Pancreas (tissue), 10 donors: ENCODE data around the gene RPL21. TPM values are rescaled to one million over a fixed set of nuclear protein-coding genes. Genes with fewer than 3 reads are reported as not detected.
A peak's percentile ranks its signal among the peaks of the same experiment; 100 is the strongest.

Source experiments
- ATAC-seq, 4 donors: fragments of 200-7000 bp; cut with Tn5 transposase; one replicate each; pipeline versions ENCODE4 v1.8.0 to v1.9.1; 2020; ENCODE audit warnings: mild to moderate bottlenecking in 4 of 4, moderate library complexity in 4 of 4
- DNase-seq, 6 donors: peaks; one replicate each; pipeline ENCODE4 v3.0.0-alpha.2; 2020
- FAIRE-seq: peaks from 2 replicates; lab custom pipeline; 2012; peaks lifted over from hg19 to GRCh38; lab: Jason Lieb, UNC
- H3K27ac ChIP-seq, 4 donors: fragments of 200-600 bp; sonication (generic); 1 replicate in 3 of 4; 2 replicates in 1 of 4; pipeline versions ENCODE4 v1.5.0 to v1.8.0; 2020
- H3K27me3 ChIP-seq, 4 donors: fragments of 200-600 bp; one replicate each; pipeline ENCODE4 v1.8.0; 2021
- H3K36me3 ChIP-seq, 3 donors: fragments of 200-600 bp; sonication (generic) in 1 of 3; one replicate each; pipeline versions ENCODE4 v1.5.0 to v1.8.0; 2020 to 2021
- H3K4me1 ChIP-seq, 3 donors: fragments of 200-600 bp; one replicate each; pipeline ENCODE4 v1.8.0; 2021
- H3K4me3 ChIP-seq, 4 donors: fragments of 200-600 bp; sonication (generic) in 2 of 4; one replicate each; pipeline versions ENCODE4 v1.5.0 to v1.8.0; 2020 to 2021
- H3K9me3 ChIP-seq, 4 donors: fragments of 200-600 bp; one replicate each; pipeline ENCODE4 v1.8.0; 2021
- WGBS, 2 donors: extraction: QIAGEN DNeasy Blood & Tissue Kit; methylation state at CpG; one replicate each; pipeline ENCODE4 v1.1.7; 2013; 5-methylcytosine and 5-hydroxymethylcytosine counted together
- intact Hi-C, 3 donors: fragments of 100-400 bp; cut with DNase I; formaldehyde crosslinking; loops; one replicate each; pipeline versions ENCODE4 v1.11.1 to v1.14.2; 2022
- polyA plus RNA-seq, 2 donors: library from polyadenylated mRNA; stranded (reverse); fragments of 200-250 nt; gene quantifications; one replicate each; pipeline ENCODE4 v1.2.3, GENCODE V29; 2013
- total RNA-seq, 6 donors: library from RNA; stranded (reverse); fragmentation: NEBNext Ultra II Directional in 4 of 6; extraction: Animal tissue kit (Norgen Biotek cat#: 25700) in 4 of 6; gene quantifications; one replicate each; pipeline versions ENCODE4 v1.2.1 to v1.2.4, GENCODE V29; 2021 to 2023
- TF ChIP-seq, protein P1 (sequence below), 4 donors: fragments of 200-600 bp; sonication (generic) in 3 of 4; IDR thresholded peaks; one replicate each; pipeline versions ENCODE4 v1.5.0 to v1.8.0; 2021; ENCODE audit warnings: antibody characterized with exemption in 4 of 4
- donor health status: healthy with polysubstance abuse.
- donor health status: DM: no; HTN: no; CAD: no; lungs with moderate emphysema.
- donor health status: DM: no; HTN: no; CAD: no.
- donor health status: control.
- donor health status: control.
- donor health status: Bipolar disorder and iron deficiency.
- donor health status: DM: yes; HTN: yes; CAD: no.
- donor health status: DM: no; HTN: no; CAD: no.
- donor health status: DM: no; HTN: no; CAD: no.
- donor health status: DM: yes; HTN: yes; CAD: no.

RPL21 gene
- total and polyA plus RNA-seq, 8 donors, result 376 to 844 (median 686) TPM

DNA sequence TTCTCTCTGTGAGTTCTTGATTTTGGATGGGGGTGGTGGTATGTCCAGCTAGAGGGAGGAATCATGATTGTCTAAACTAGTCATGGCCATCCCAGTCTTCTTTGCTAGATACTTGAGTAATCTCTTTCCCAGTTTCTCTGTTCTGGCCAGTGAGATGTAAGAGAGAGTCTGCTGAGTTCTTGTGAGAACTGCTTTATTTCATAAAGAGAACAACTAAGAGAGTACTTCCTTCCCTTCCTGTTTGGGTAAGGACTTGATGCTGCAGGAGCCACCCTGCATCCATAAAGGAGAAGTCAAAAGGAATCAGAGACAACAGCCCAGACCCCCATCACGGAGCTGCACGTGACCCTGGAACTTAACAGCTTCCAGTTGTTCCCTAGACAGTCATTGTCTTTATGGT lies 16.2 kb downstream of the RPL21 start:
- FAIRE-seq (no peak), ATAC-seq (no peak), DNase-seq (no peak)
- Histone ChIP-seq H3K27me3 (no peaks in the 10 kb centered on the region), H3K4me1 (peaks cover 2 to 12% (median 11%) of the 10 kb centered on the region in 3 donors), H3K27ac (no peak overlapping the region), H3K36me3 (no peaks in the 10 kb centered on the region), H3K9me3 (no peaks in the 10 kb centered on the region), H3K4me3 (no peak overlapping the region)
- intact Hi-C loops, result no loop called here
- 71 to 81% methylated on average over 2 of the region's 2 CpGs for WGBS, 2 donors
- TF ChIP-seq, protein P1, sequence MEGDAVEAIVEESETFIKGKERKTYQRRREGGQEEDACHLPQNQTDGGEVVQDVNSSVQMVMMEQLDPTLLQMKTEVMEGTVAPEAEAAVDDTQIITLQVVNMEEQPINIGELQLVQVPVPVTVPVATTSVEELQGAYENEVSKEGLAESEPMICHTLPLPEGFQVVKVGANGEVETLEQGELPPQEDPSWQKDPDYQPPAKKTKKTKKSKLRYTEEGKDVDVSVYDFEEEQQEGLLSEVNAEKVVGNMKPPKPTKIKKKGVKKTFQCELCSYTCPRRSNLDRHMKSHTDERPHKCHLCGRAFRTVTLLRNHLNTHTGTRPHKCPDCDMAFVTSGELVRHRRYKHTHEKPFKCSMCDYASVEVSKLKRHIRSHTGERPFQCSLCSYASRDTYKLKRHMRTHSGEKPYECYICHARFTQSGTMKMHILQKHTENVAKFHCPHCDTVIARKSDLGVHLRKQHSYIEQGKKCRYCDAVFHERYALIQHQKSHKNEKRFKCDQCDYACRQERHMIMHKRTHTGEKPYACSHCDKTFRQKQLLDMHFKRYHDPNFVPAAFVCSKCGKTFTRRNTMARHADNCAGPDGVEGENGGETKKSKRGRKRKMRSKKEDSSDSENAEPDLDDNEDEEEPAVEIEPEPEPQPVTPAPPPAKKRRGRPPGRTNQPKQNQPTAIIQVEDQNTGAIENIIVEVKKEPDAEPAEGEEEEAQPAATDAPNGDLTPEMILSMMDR (IDR thresholded peaks at IDR 0.05), result no peak

DNA sequence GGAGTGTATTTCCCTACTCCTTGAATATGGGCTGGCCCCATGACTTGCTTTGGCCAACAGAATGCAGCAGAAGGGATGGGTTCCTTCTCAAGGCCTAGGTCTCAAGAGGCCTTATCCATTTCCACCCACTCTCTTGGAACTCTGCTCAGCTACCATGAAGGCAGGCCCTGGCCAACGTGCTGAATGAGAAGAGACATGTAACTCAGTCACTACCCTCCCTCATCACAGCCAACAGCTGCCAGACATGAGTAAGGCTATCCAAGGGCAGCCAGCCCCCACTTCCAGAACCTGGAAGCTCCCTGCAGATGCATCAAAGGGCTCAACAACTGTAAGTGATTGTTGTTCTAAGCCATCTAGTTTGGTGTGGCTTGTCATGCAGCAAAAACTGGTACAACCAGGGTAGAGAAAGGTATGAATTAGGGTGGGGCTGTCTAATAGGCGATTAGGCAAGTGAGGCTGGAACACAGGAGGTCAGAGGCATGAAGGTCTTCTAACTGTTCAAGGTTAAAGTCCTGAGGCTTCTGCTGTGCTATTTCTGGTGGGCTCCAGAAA lies 17.8 kb downstream of the RPL21 start:
- TF ChIP-seq, protein P1 (IDR thresholded peaks at IDR 0.05), result no peak
- Histone ChIP-seq H3K27me3 (no peaks in the 10 kb centered on the region), H3K36me3 (no peaks in the 10 kb centered on the region), H3K27ac (no peak overlapping the region), H3K4me3 (no peak overlapping the region), H3K4me1 (peaks cover 4 to 14% (median 13%) of the 10 kb centered on the region in 3 donors), H3K9me3 (no peaks in the 10 kb centered on the region)
- no peak for ATAC-seq
- intact Hi-C loops, result no loop called here
- no peak for FAIRE-seq
- WGBS, 2 donors, result 52 to 59% methylated on average over 2 of the region's 2 CpGs
- DNase-seq, result no peak

DNA sequence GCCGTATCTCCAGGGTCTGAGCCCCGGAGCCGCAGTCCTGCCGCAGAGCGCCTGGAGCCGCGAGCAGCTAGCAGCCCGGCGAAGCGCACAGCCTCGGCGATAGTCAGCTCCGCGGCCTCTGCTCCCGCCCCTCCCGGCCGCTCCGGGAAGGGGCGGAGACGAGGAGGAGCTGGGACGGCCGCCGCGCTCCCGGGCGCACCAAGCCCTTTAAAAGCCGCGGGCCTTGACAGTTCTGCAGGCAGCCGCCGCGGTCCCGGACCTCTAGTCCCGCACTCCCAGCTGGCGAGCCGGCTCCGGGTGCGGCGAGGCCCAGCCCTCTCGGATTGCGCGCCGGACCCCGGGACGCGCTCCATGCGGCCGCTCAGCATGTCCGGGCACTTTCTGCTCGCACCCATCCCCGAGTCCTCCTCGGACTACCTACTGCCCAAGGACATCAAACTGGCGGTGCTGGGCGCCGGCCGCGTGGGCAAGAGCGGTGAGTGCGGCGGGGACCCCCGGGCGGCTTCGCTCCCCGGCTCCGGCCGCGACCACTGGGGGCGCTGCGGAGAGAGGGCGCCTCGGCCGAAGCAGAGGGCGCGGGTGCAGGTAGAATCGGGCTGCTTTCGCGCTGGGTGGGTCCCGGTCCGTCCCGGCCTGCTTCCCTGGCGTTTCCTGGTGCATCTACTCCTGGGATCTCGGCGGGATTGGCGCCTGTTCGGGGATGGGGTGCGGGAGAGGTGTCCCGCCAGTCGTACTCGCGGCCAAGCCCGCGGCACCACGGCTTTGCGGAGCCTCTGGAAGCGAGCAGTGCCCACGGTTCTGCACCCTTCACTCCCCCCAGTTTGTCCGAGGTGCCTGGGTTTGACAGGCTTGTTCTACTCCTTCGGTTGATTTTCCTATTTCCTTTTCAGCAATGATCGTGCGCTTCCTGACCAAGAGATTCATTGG lies 19.5 kb downstream of the RPL21 start, which contains the start of gene RASL11A:
TSS of gene RASL11A (plus strand) at position 237 of the 927 bp plus-strand sequence. CDS start at position 352, 115 bp downstream.
- peak within 1 kb of the TSS; percentile 73 to 83 (median 74) for H3K4me3 ChIP-seq

DNA sequence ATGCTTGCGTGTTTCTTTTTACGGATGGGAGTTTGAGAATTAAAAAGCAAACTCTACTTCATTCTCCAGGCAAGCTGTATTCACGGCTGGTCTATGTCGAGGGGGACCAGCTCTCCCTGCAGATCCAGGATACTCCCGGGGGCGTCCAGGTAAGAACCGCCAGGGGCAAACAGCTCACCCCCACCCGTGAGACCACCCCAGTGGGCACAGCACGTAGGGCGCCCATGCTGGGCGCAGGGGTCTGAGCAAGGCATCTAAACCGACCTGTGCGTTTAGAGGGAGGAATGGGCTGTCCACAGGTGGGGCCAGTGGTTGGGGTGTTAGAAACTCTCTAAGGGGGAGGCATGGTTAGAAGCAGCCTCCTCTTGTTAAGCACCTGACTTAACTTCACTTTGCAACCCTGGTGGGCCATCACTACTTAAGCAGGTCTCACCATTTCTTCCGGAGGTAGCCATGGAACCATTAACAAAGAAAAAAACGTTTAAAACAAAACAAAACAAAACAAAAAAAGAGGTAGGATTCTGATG lies 20.3 kb downstream of the RPL21 start:
- 26 to 36% methylated on average over 15 of the region's 15 CpGs for WGBS, 2 donors
- intact Hi-C loops, result no loop called here
- DNase-seq (no peak), ATAC-seq (no peak), FAIRE-seq (no peak)
- no peaks in the 10 kb centered on the region for H3K27me3 ChIP-seq
- no peaks in the 10 kb centered on the region for H3K9me3 ChIP-seq
- H3K27ac ChIP-seq, result peak overlapping the region in 3 of 4 donors; percentile 33 to 71 (median 54)
- no peaks in the 10 kb centered on the region for H3K36me3 ChIP-seq
- H3K4me3 ChIP-seq, result peak overlapping the region; percentile 73 to 83 (median 74)
- peaks cover 4 to 14% (median 13%) of the 10 kb centered on the region in 3 donors for H3K4me1 ChIP-seq
- TF ChIP-seq, protein P1 (IDR thresholded peaks at IDR 0.05), result no peak

More for the DNA sequence above, 19.5 kb downstream of the RPL21 start, which contains the start of gene RASL11A:
- Histone ChIP-seq H3K27me3 (no peaks in the 10 kb centered on the region), H3K4me1 (peaks cover 4 to 14% (median 13%) of the 10 kb centered on the region in 3 donors), H3K27ac (peak within 1 kb of the TSS; percentile 71 to 90 (median 81)), H3K36me3 (no peaks in the 10 kb centered on the region), H3K9me3 (no peaks in the 10 kb centered on the region)
- DNase-seq (peak; percentile 81 to 93 (median 84)), ATAC-seq (peak; percentile 93 to 97 (median 94)), FAIRE-seq (no peak)
- intact Hi-C loops, result no loop called here
- TF ChIP-seq, protein P1 (IDR thresholded peaks at IDR 0.05), result peak; percentile 86 to 99 (median 96)
- WGBS, 2 donors, result 0% methylated on average over 84 to 99 of the region's 99 CpGs
